Measurements from ENCODE around the gene HHATL. TPM values are rescaled to one million over a fixed set of nuclear protein-coding genes. Genes with fewer than 3 reads are reported as not detected.

The HHATL gene
- total RNA-seq, 1 donor from 2014 or later: not detected

- H4K20me1 ChIP-seq (ENCODE audit: insufficient read depth, low read length): no peaks in the 10 kb centered on the region
- H3K27ac ChIP-seq (ENCODE audit: low read depth, low read length): no peak overlapping the region
- no peak overlapping the region for H3K27ac Mint-ChIP-seq (ENCODE audit: unreplicated experiment)
- no peak for FAIRE-seq
- H3K36me3 ChIP-seq (ENCODE audit: insufficient read depth, low read length): no peaks in the 10 kb centered on the region
- no peak overlapping the region for H3K9ac ChIP-seq (ENCODE audit: low read length)
- H3K27me3 Mint-ChIP-seq (ENCODE audit: low read depth, unreplicated experiment): peaks cover 19% of the 10 kb centered on the region
- no peaks in the 10 kb centered on the region for H3K79me2 ChIP-seq (ENCODE audit: insufficient read depth, low read length)
- H3K36me3 Mint-ChIP-seq (ENCODE audit: low read depth, unreplicated experiment): no peaks in the 10 kb centered on the region
- H3K4me3 Mint-ChIP-seq (ENCODE audit: unreplicated experiment): no peak overlapping the region
- H3K4me1 Mint-ChIP-seq (ENCODE audit: low read depth, unreplicated experiment): no peaks in the 10 kb centered on the region
- no peak overlapping the region for H3K4me2 ChIP-seq (ENCODE audit: low read length)
- no peak overlapping the region for H2AFZ ChIP-seq (ENCODE audit: low read depth, low read length)
- H3K9me3 ChIP-seq (ENCODE audit: insufficient read depth, low read depth, low read length): peaks cover 5% of the 10 kb centered on the region
- no peak for DNase-seq (ENCODE audit: low read depth)
- H3K4me3 ChIP-seq (ENCODE audit: insufficient read depth, low read depth, low read length): no peak overlapping the region
- H3K27me3 ChIP-seq (ENCODE audit: insufficient read depth, low read length): no peaks in the 10 kb centered on the region
- H3K9me3 Mint-ChIP-seq (ENCODE audit: unreplicated experiment): peaks cover 2% of the 10 kb centered on the region
- no peaks in the 10 kb centered on the region for H3K4me1 ChIP-seq (ENCODE audit: insufficient read depth, low read length)
- TF ChIP-seq CTCF (IDR thresholded peaks at IDR 0.05; ENCODE audit: insufficient read depth, low read depth, low read length) (no peak), EZH2 (IDR thresholded peaks at IDR 0.05; ENCODE audit: insufficient read depth, low read length) (no peak)
Measured at GRCh38 chr3:42730706-42731420, 28.3 kb upstream of the HHATL start.

GRCh38 chr3:42730294-42730693 is 27.7 kb upstream of the HHATL start:
- H3K27ac Mint-ChIP-seq (ENCODE audit: unreplicated experiment): no peak overlapping the region
- FAIRE-seq: no peak
- H4K20me1 ChIP-seq (ENCODE audit: insufficient read depth, low read length): no peaks in the 10 kb centered on the region

More at GRCh38 chr3:42730294-42730693, 27.7 kb upstream of the HHATL start:
- H3K9me3 ChIP-seq (ENCODE audit: insufficient read depth, low read depth, low read length): peaks cover 5% of the 10 kb centered on the region
- no peak for DNase-seq (ENCODE audit: low read depth)
- H3K9ac ChIP-seq (ENCODE audit: low read length): no peak overlapping the region
- no peaks in the 10 kb centered on the region for H3K4me1 ChIP-seq (ENCODE audit: insufficient read depth, low read length)
- Mint-ChIP-seq H3K27me3 (ENCODE audit: low read depth, unreplicated experiment) (peaks cover 17% of the 10 kb centered on the region), H3K4me3 (ENCODE audit: unreplicated experiment) (no peak overlapping the region), H3K4me1 (ENCODE audit: low read depth, unreplicated experiment) (no peaks in the 10 kb centered on the region), H3K36me3 (ENCODE audit: low read depth, unreplicated experiment) (no peaks in the 10 kb centered on the region), H3K9me3 (ENCODE audit: unreplicated experiment) (peaks cover 2% of the 10 kb centered on the region)
- H2AFZ ChIP-seq (ENCODE audit: low read depth, low read length): no peak overlapping the region
- H3K27me3 ChIP-seq (ENCODE audit: insufficient read depth, low read length): no peaks in the 10 kb centered on the region
- H3K79me2 ChIP-seq (ENCODE audit: insufficient read depth, low read length): no peaks in the 10 kb centered on the region
- H3K4me3 ChIP-seq (ENCODE audit: insufficient read depth, low read depth, low read length): no peak overlapping the region
- H3K27ac ChIP-seq (ENCODE audit: low read depth, low read length): no peak overlapping the region
- TF ChIP-seq CTCF (IDR thresholded peaks at IDR 0.05; ENCODE audit: insufficient read depth, low read depth, low read length) (no peak), EZH2 (IDR thresholded peaks at IDR 0.05; ENCODE audit: insufficient read depth, low read length) (no peak)
- no peaks in the 10 kb centered on the region for H3K36me3 ChIP-seq (ENCODE audit: insufficient read depth, low read length)
- H3K4me2 ChIP-seq (ENCODE audit: low read length): no peak overlapping the region
